DOHH2 (cell line): ENCODE results near the gene BCL2L1.

ENCODE experiments used
- CTCF ChIP-seq: fragments of 200-600 bp; sonication (generic); IDR thresholded peaks from one replicate; pipeline ENCODE4 v1.5.1; 2014; ENCODE audit warnings: antibody characterized with exemption, mild to moderate bottlenecking, low read depth, low read length; ENCODE audit not compliant: poor library complexity, severe bottlenecking
- EZH2phosphoT487 ChIP-seq: fragments of 200-600 bp; sonication (generic); IDR thresholded peaks from 2 replicates; pipeline ENCODE4 v1.6.1; 2017; ENCODE audit warnings: borderline replicate concordance, mild to moderate bottlenecking, antibody characterized with exemption, low read length, moderate library complexity, mixed read lengths

GRCh38 chr20:31670371-31671228 lies 52.1 kb downstream of the BCL2L1 start:
- TF ChIP-seq CTCF (no peak), EZH2phosphoT487 (no peak)
